ENCODE measurements around the gene CLTA. TPM values are rescaled to one million over a fixed set of nuclear protein-coding genes. Genes with fewer than 3 reads are reported as not detected.

CLTA gene
- total and polyA plus RNA-seq, 11 donors = 40.8 to 139 (median 61.8) TPM

DNA sequence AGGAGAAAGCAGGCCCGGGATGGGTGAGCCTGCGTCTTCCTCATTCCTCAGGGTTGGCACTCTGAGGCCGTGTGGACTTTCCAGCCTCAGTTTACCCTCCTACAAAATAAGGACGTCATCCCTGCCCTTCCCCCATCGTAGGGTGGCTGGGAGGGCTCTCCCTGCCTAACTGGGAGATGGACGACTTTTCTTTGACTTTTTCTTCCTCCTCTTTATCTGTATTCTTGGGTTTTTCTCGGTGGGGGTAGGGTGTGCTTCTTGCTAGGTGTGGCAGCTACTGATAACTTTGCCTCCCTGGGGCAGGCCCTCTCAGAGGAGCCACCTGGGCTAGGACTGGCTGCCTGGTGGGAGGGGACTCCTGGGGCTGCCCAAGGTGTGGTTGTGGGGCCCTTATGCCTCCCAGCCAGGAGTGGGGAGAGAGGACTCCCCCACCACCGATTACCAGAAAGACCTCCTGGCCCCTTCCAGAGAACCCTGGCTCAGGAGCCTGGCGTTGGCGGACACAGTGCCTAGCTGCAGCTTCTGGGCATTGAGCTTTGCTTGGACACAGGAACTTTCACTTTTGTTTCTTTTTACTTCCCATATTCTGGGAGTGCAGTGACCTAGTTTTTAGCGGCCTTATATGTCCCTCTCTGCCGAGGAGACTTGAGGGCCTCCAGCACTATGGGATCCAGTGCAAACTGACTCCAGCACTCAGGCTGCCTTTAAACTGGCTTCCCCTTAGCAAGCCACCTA is 48.0 kb upstream of the CLTA start:
- Histone ChIP-seq H3K27me3 (peaks cover 0 to 2% (median 0%) of the 10 kb centered on the region in 9 donors), H3K4me1 (peaks cover 0 to 100% (median 17%) of the 10 kb centered on the region in 12 donors), H3K27ac (peak overlapping the region; percentile 24 to 96 (median 68)), H3K4me3 (peak overlapping the region in 7 of 12 donors; percentile 7 to 43 (median 32)), H3K9me3 (peaks cover 0 to 6% (median 0%) of the 10 kb centered on the region in 12 donors), H3K36me3 (peaks cover 0 to 15% (median 0%) of the 10 kb centered on the region in 9 donors)
- 53 to 60% (median 54%) methylated on average over 12 of the region's 12 CpGs for WGBS, 4 donors
- no peak for DNase-seq
- peak in 3 of 4 donors; percentile 39 to 64 (median 44) for ATAC-seq
- TF ChIP-seq, protein P1, sequence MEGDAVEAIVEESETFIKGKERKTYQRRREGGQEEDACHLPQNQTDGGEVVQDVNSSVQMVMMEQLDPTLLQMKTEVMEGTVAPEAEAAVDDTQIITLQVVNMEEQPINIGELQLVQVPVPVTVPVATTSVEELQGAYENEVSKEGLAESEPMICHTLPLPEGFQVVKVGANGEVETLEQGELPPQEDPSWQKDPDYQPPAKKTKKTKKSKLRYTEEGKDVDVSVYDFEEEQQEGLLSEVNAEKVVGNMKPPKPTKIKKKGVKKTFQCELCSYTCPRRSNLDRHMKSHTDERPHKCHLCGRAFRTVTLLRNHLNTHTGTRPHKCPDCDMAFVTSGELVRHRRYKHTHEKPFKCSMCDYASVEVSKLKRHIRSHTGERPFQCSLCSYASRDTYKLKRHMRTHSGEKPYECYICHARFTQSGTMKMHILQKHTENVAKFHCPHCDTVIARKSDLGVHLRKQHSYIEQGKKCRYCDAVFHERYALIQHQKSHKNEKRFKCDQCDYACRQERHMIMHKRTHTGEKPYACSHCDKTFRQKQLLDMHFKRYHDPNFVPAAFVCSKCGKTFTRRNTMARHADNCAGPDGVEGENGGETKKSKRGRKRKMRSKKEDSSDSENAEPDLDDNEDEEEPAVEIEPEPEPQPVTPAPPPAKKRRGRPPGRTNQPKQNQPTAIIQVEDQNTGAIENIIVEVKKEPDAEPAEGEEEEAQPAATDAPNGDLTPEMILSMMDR (IDR thresholded peaks at IDR 0.05) = no peak
- TF ChIP-seq POLR2A (IDR thresholded peaks at IDR 0.05) = no peak
- intact Hi-C loops (cut with DNase I) = no loop called here

DNA sequence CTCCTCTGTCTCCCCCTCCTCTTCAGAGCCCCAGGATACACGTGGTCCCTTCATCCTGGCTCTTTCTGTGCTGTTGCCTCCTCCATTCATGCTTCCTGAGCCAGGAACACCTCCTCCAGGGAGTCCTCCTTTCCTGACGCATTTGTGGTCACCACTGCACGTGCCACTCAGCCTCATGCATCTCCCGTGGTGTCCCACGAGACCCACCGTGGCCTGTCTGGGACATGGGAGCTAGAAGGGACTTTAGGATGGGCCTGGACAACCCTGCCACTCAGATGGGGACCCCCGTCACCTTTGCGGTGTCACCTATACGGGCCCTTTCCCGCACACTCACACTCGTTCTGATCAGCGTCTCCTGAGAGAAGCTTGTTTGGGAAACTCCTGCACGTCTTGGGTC is 47.5 kb upstream of the CLTA start:
- intact Hi-C loops (cut with DNase I) = no loop called here
- H3K4me3 ChIP-seq = peak overlapping the region in 7 of 12 donors; percentile 7 to 43 (median 32)
- H3K4me1 ChIP-seq = peaks cover 0 to 100% (median 19%) of the 10 kb centered on the region in 12 donors
- H3K36me3 ChIP-seq = peaks cover 0 to 20% (median 0%) of the 10 kb centered on the region in 9 donors
- no peak for ATAC-seq
- peak overlapping the region; percentile 24 to 96 (median 68) for H3K27ac ChIP-seq
- 76 to 82% (median 78%) methylated on average over 13 of the region's 13 CpGs for WGBS, 4 donors
- TF ChIP-seq POLR2A (IDR thresholded peaks at IDR 0.05) = no peak
- TF ChIP-seq, protein P1 (IDR thresholded peaks at IDR 0.05) = no peak
- H3K9me3 ChIP-seq = peaks cover 0 to 6% (median 0%) of the 10 kb centered on the region in 12 donors
- no peak for DNase-seq
- no peaks in the 10 kb centered on the region for H3K27me3 ChIP-seq

DNA sequence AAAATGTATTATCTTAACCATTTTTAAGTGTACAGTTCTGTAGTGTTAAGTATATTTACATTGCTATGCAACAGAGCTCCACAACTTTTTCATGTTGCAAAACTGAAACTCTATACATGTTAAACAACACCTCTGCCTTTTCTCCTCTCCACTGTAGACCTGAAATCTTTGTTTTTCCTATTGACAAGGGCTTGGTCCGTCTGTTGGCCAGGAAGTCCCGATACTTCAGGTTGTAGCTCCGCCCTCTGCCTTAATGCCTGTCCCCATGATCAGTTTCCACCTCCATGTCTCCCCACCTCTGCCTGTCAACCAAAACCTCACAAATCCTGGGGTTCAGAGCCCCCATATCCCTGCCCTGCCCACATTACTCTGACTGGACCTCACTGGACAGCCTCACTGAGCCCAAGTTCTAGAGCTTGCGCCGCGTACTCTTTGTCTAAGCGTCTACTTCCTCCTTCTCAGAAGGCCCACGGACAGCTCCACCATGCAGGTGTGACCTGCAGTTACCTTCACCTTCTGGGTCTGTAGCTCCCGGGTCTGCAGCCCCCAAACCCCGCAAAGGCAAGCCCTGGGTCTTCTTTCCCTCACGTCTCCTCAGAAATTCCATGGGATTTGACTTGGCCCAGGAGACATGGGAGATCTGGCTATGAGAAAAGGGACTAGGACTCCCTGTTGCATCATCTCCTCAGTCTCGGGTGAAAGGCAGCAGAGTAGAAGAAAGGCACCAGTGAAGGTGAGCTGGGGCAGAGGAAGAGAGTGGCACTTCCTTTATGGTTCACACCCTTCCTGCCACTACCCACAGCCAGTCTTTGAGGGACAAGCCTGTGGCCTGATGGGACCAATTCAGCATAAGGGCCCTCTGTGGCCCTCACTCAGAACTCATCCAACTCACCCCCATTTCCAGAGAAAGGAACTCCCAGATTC is 46.1 kb upstream of the CLTA start:
- Histone ChIP-seq H3K36me3 (peaks cover 0 to 22% (median 0%) of the 10 kb centered on the region in 9 donors), H3K9me3 (peaks cover 0 to 6% (median 0%) of the 10 kb centered on the region in 12 donors), H3K27ac (peak overlapping the region in 1 of 12 donors; percentile 96), H3K4me1 (peaks cover 0 to 100% (median 32%) of the 10 kb centered on the region in 12 donors), H3K4me3 (peak overlapping the region in 1 of 12 donors; percentile 43), H3K27me3 (no peaks in the 10 kb centered on the region)
- intact Hi-C loops (cut with DNase I) = no loop called here
- ATAC-seq = no peak
- no peak for DNase-seq
- TF ChIP-seq, protein P1 (IDR thresholded peaks at IDR 0.05) = no peak
- no peak for TF ChIP-seq POLR2A (IDR thresholded peaks at IDR 0.05)
- WGBS, 4 donors = 88 to 93% (median 91%) methylated on average over 12 of the region's 12 CpGs

Measured in heart left ventricle (tissue), 16 donors.